GM12891 (cell line): ENCODE measurements around the gene HCCS.

ENCODE experiments used
- POLR2A ChIP-seq: IDR thresholded peaks from 2 replicates; pipeline ENCODE4 v1.6.1; 2011; ENCODE audit warnings: low read depth, low read length, control low read depth
- POLR2AphosphoS5 ChIP-seq: IDR thresholded peaks from 2 replicates; pipeline ENCODE4 v1.6.1; 2011; ENCODE audit warnings: low read depth, low read length, control low read depth
- TAF1 ChIP-seq: IDR thresholded peaks from 2 replicates; pipeline ENCODE4 v1.6.1; 2011; ENCODE audit warnings: low read depth, low read length, control low read depth

DNA sequence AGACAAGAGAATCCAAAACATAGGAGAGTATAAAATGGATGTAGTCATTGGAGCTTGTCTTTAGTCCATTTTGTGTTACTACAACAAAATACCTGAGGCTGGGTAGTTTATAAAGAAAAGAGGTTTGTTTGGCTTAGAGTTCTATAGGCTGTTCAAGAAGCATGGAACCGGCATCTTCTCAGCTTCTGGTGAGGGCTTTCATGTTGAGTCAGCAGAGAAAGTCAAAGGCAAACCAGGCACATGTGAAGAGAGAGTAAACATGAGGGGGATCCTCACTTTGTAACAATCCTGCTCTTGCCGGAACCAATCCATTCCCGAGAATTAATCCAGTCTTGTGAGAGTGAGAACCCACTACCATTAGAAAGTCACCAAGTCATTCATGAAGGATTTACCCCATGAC, 8.1 kb upstream of the HCCS start:
- TF ChIP-seq POLR2A (no peak), POLR2AphosphoS5 (no peak), TAF1 (no peak)
